Measurements from ENCODE around the gene KIF3B. TPM values are rescaled to one million over a fixed set of nuclear protein-coding genes. Genes with fewer than 3 reads are reported as not detected.

Gene KIF3B
- total and polyA plus RNA-seq, 10 of the 15 experiments (the other 5 are each of a cell fraction or from before 2014, with no cell fraction given), result 7.4 to 37.3 (median 25.9) TPM

DNA sequence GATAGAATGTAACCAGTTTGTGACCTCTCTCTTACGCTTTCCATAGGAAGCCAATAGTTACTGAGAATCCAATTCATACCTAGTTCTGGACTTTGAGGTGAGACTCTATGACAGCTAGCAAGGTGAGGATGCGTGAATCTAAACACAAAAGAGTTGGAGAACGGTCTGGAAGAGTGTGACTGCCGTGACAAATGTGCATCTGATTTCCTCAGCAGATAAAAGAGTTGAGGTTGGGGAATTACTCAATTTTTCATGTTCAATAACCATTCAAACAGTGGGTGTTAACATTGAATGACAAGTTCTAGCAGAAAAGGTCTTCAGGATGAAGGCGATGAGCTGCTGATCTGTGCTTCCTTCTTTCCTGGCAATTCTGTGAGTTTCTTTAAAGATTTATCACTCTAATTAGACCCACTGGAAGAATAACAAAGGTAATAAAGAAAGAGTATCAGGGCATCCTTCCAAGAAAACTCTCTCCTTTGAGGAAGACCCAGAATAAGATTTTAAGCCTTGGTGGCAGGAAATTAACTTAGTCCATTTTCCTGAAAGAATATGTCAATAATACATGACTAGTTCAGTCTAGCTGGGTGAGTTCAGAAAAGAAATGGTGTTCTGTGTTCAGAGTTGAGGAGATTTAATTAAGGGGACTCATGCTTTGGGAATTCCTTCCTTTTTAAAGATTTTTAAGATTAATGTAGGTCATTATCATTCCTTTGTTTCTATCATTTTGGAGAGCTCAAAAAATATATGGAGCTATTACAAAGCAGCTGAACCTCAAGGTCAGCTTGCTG lies 24.5 kb downstream of the KIF3B start (continued):
- TF ChIP-seq E2F8 (IDR thresholded peaks at IDR 0.05; ENCODE audit: low read depth, partially characterized antibody) (no peak), ZNF622 (IDR thresholded peaks at IDR 0.05) (no peak), ZBED1 (IDR thresholded peaks at IDR 0.05; ENCODE audit: borderline replicate concordance) (no peak), TCF3 (IDR thresholded peaks at IDR 0.05; ENCODE audit: borderline replicate concordance, insufficient read depth, low read depth, low read length) (no peak), NRF1 (conservative IDR thresholded peaks at IDR 0.05; ENCODE audit: low read depth, low read length) (no peak), ZNF207 (IDR thresholded peaks at IDR 0.05; ENCODE audit: borderline replicate concordance) (no peak), PAX8 (IDR thresholded peaks at IDR 0.05) (no peak), LARP7 (IDR thresholded peaks at IDR 0.05) (no peak), MTA3 (IDR thresholded peaks at IDR 0.05; ENCODE audit: borderline replicate concordance, low read length) (no peak), ETV6 (conservative IDR thresholded peaks at IDR 0.05 in 1 of 2, IDR thresholded peaks at IDR 0.05 in 1 of 2; ENCODE audit: borderline replicate concordance in 1 of 2, low read depth in 1 of 2) (no peak)
